H1 (cell line): ENCODE measurements around the gene GNG12. TPM values are rescaled to one million over a fixed set of nuclear protein-coding genes. Genes with fewer than 3 reads are reported as not detected.

Experiments used
- CTCF ChIA-PET: fragments of 300-600 bp; sonication (Branson Sonifier 250); formaldehyde crosslinking; loops from one replicate; lab custom pipeline; 2021; ENCODE audit not compliant: partially characterized antibody; lab: Charles Lee
- POLR2A ChIA-PET: fragments of 300-600 bp; sonication (Branson Sonifier 250); formaldehyde crosslinking; loops from one replicate; lab custom pipeline; 2021; ENCODE audit warnings: inconsistent platforms; ENCODE audit not compliant: partially characterized antibody; lab: Charles Lee
- DNase-seq, 2 experiments: peaks; one replicate each; pipeline versions ENCODE4 v3.0.0 to v3.0.0-alpha.2; 2010 to 2022; ENCODE audit warnings: low spot score in 2 of 2, low read depth in 1 of 2, mixed read lengths in 1 of 2
- FAIRE-seq: peaks from 2 replicates; lab custom pipeline; 2011; peaks lifted over from hg19 to GRCh38; lab: Jason Lieb, UNC
- H2AFZ ChIP-seq: 2 replicates; pipeline ENCODE4 v1.8.1; 2012; ENCODE audit warnings: low read length, inconsistent platforms
- H2AK5ac ChIP-seq: 2 replicates; pipeline ENCODE4 v1.6.1; 2013; ENCODE audit warnings: low read depth, low read length
- H2BK120ac ChIP-seq: replicated peaks from 2 replicates; pipeline ENCODE3; 2013; ENCODE audit warnings: low read depth, low read length, inconsistent platforms
- H2BK12ac ChIP-seq: 2 replicates; pipeline ENCODE4 v1.6.1; 2013; ENCODE audit warnings: low read depth, low read length
- H2BK15ac ChIP-seq: 2 replicates; pipeline ENCODE4 v1.6.1; 2013; ENCODE audit warnings: low read length
- H2BK20ac ChIP-seq: 2 replicates; pipeline ENCODE4 v1.6.1; 2013; ENCODE audit warnings: low read length
- H2BK5ac ChIP-seq: 2 replicates; pipeline ENCODE4 v1.6.1; 2013; ENCODE audit warnings: low read depth, low read length
- H3K14ac ChIP-seq: 2 replicates; pipeline ENCODE4 v1.6.1; 2013; ENCODE audit warnings: inconsistent platforms; ENCODE audit not compliant: insufficient read length
- H3K18ac ChIP-seq: 2 replicates; pipeline ENCODE4 v1.6.1; 2013; ENCODE audit warnings: low read length; ENCODE audit errors: extremely low read depth
- H3K23ac ChIP-seq: 2 replicates; pipeline ENCODE4 v1.6.1; 2013; ENCODE audit warnings: inconsistent platforms; ENCODE audit not compliant: insufficient read length
- H3K23me2 ChIP-seq: 2 replicates; pipeline ENCODE4 v1.6.1; 2013; ENCODE audit warnings: low read depth, low read length
- H3K27ac ChIP-seq: 2 replicates; pipeline ENCODE4 v1.6.1; 2011; ENCODE audit warnings: low read depth, low read length, inconsistent platforms
- H3K27me3 ChIP-seq, 4 experiments: replicated peaks in 1 of 4; 1 replicate in 1 of 4; 2 replicates in 3 of 4; pipeline versions ENCODE4 v1.6.1 to v1.8.1; 2011 to 2013; ENCODE audit warnings: low read length in 3 of 4, mild to moderate bottlenecking in 3 of 4, inconsistent platforms in 2 of 4, mixed read lengths in 2 of 4, moderate library complexity in 1 of 4; ENCODE audit not compliant: control insufficient read depth in 3 of 4, insufficient read depth in 3 of 4; ENCODE audit errors: extremely low read depth in 1 of 4
- H3K36me3 ChIP-seq, 4 experiments: 2 replicates each; pipeline versions ENCODE4 v1.6.1 to v1.8.1; 2011 to 2013; ENCODE audit warnings: mild to moderate bottlenecking in 4 of 4, low read length in 3 of 4, moderate library complexity in 2 of 4, control low read depth in 1 of 4, inconsistent platforms in 1 of 4; ENCODE audit not compliant: insufficient read depth in 4 of 4, control insufficient read depth in 2 of 4
- H3K4ac ChIP-seq: replicated peaks from 2 replicates; pipeline ENCODE3; 2013; ENCODE audit warnings: low read length, low read depth, mixed read lengths, inconsistent platforms; ENCODE audit not compliant: insufficient read length
- H3K4me1 ChIP-seq, 4 experiments: replicated peaks in 1 of 4; 1 replicate in 1 of 4; 2 replicates in 3 of 4; pipeline versions ENCODE4 v1.6.1 to v1.8.1; 2011 to 2013; ENCODE audit warnings: low read length in 3 of 4, inconsistent platforms in 2 of 4, mixed read lengths in 1 of 4; ENCODE audit not compliant: insufficient read depth in 4 of 4, control insufficient read depth in 3 of 4
- H3K4me2 ChIP-seq, 2 experiments: 2 replicates each; pipeline versions ENCODE4 v1.6.1 to v1.8.1; 2011 to 2013; ENCODE audit warnings: low read depth in 2 of 2, low read length in 2 of 2, control low read depth in 1 of 2, inconsistent platforms in 1 of 2, mild to moderate bottlenecking in 1 of 2; ENCODE audit not compliant: insufficient read depth in 1 of 2
- H3K4me3 ChIP-seq, 4 experiments: fragments of 200-600, 300-600 bp in 1 of 4; sonication (generic), shearing (Covaris generic), sonication (Bioruptor Twin) in 1 of 4; 2 replicates each; pipeline versions ENCODE4 v1.5.1 to v1.8.1; 2011 to 2016; ENCODE audit warnings: low read length in 4 of 4, low read depth in 3 of 4, control low read depth in 2 of 4, inconsistent platforms in 2 of 4, mild to moderate bottlenecking in 2 of 4, mixed read lengths in 1 of 4, moderate library complexity in 1 of 4; ENCODE audit not compliant: insufficient read depth in 2 of 4; ENCODE audit errors: extremely low read depth in 1 of 4
- H3K56ac ChIP-seq: replicated peaks from 2 replicates; pipeline ENCODE3; 2013; ENCODE audit warnings: low read depth, mild to moderate bottlenecking, mixed read lengths, low read length, inconsistent platforms; ENCODE audit not compliant: insufficient read length
- H3K79me1 ChIP-seq: 2 replicates; pipeline ENCODE4 v1.6.1; 2013; ENCODE audit warnings: low read depth, low read length, control low read depth
- H3K79me2 ChIP-seq, 2 experiments: 2 replicates each; pipeline versions ENCODE4 v1.6.1 to v1.8.1; 2012 to 2013; ENCODE audit warnings: low read length in 2 of 2, mild to moderate bottlenecking in 2 of 2, inconsistent platforms in 1 of 2; ENCODE audit not compliant: insufficient read depth in 2 of 2, control insufficient read depth in 1 of 2
- H3K9ac ChIP-seq, 4 experiments: replicated peaks in 1 of 4; 1 replicate in 1 of 4; 2 replicates in 3 of 4; pipeline versions ENCODE4 v1.6.1 to v1.8.1; 2011 to 2013; ENCODE audit warnings: low read depth in 3 of 4, low read length in 3 of 4, control low read depth in 2 of 4, mild to moderate bottlenecking in 2 of 4, moderate library complexity in 2 of 4, inconsistent platforms in 1 of 4; ENCODE audit errors: extremely low read depth in 1 of 4
- H3K9me3 ChIP-seq, 2 experiments: 2 replicates each; pipeline versions ENCODE4 v1.6.1 to v1.8.1; 2012 to 2013; ENCODE audit warnings: mild to moderate bottlenecking in 2 of 2, moderate library complexity in 2 of 2, control low read depth in 1 of 2, inconsistent platforms in 1 of 2, low read depth in 1 of 2, low read length in 1 of 2, mixed read lengths in 1 of 2; ENCODE audit not compliant: insufficient read depth in 2 of 2
- H4K20me1 ChIP-seq, 2 experiments: replicated peaks in 1 of 2; 2 replicates each; pipeline versions ENCODE3 to v1.8.1; 2011 to 2013; ENCODE audit warnings: inconsistent platforms in 2 of 2, low read length in 2 of 2, mild to moderate bottlenecking in 1 of 2; ENCODE audit not compliant: insufficient read depth in 2 of 2, control insufficient read depth in 1 of 2
- H4K5ac ChIP-seq: 2 replicates; pipeline ENCODE4 v1.6.1; 2013; ENCODE audit warnings: low read length, low read depth, mixed read lengths, inconsistent platforms; ENCODE audit not compliant: insufficient read length
- H4K8ac ChIP-seq: 2 replicates; pipeline ENCODE4 v1.8.0; 2013; ENCODE audit warnings: mild to moderate bottlenecking, moderate library complexity, low read length, inconsistent platforms; ENCODE audit not compliant: insufficient read depth; ENCODE audit errors: extremely low read depth
- H4K91ac ChIP-seq: replicated peaks from 2 replicates; pipeline ENCODE3; 2013; ENCODE audit warnings: low read length, mixed read lengths, inconsistent platforms; ENCODE audit not compliant: insufficient read length
- CBX5 ChIP-seq: fragments of 300-800, 300-1000 bp; sonication (generic); IDR thresholded peaks from 2 replicates; pipeline ENCODE4 v1.7.1; 2016; ENCODE audit warnings: antibody characterized with exemption, low read length, low read depth
- CREB1 ChIP-seq: IDR thresholded peaks from 2 replicates; pipeline ENCODE4 v1.6.1; 2012; ENCODE audit warnings: inconsistent platforms
- GABPA ChIP-seq: IDR thresholded peaks from 2 replicates; pipeline ENCODE4 v1.6.1; 2011; ENCODE audit warnings: mild to moderate bottlenecking, low read length, moderate library complexity, borderline replicate concordance; ENCODE audit not compliant: insufficient read depth
- JUND ChIP-seq: IDR thresholded peaks from 2 replicates; pipeline ENCODE4 v1.6.1; 2011; ENCODE audit warnings: mild to moderate bottlenecking, improper control_type of control experiment, low read length
- NRF1 ChIP-seq: IDR thresholded peaks from 2 replicates; pipeline ENCODE4 v1.6.1; 2011; ENCODE audit warnings: mild to moderate bottlenecking, low read depth, low read length, improper control_type of control experiment
- POU5F1 ChIP-seq: IDR thresholded peaks from 2 replicates; pipeline ENCODE4 v1.6.1; 2011; ENCODE audit warnings: low read depth, mild to moderate bottlenecking, low read length, moderate library complexity
- RFX5 ChIP-seq: IDR thresholded peaks from 2 replicates; pipeline ENCODE4 v1.6.1; 2011; ENCODE audit warnings: low read depth, low read length, improper control_type of control experiment, borderline replicate concordance
- RXRA ChIP-seq: IDR thresholded peaks from 2 replicates; pipeline ENCODE4 v1.6.1; 2011; ENCODE audit warnings: low read depth, mild to moderate bottlenecking, low read length, moderate library complexity; ENCODE audit not compliant: insufficient read depth
- SAP30 ChIP-seq: fragments of 300-600 bp; sonication (generic); IDR thresholded peaks from 2 replicates; pipeline ENCODE4 v1.7.1; 2012; ENCODE audit warnings: low read length, moderate library complexity, mild to moderate bottlenecking, inconsistent platforms; ENCODE audit not compliant: insufficient read depth, insufficient replicate concordance
- SIN3A ChIP-seq, 2 experiments: IDR thresholded peaks in 1 of 2; conservative IDR thresholded peaks in 1 of 2; 2 replicates each; pipeline ENCODE4 v1.6.1; 2011 to 2012; ENCODE audit warnings: low read length in 2 of 2, improper control_type of control experiment in 1 of 2, low read depth in 1 of 2, mild to moderate bottlenecking in 1 of 2
- SIX5 ChIP-seq: IDR thresholded peaks from 2 replicates; pipeline ENCODE4 v1.6.1; 2011; ENCODE audit warnings: mild to moderate bottlenecking, low read depth, low read length
- SP1 ChIP-seq: IDR thresholded peaks from 2 replicates; pipeline ENCODE4 v1.6.1; 2011; ENCODE audit warnings: low read depth, low read length
- WGBS, 2 experiments: shearing (Covaris generic) in 1 of 2; methylation state at CpG; one replicate each; pipeline versions ENCODE4 v1.1.6 to v1.1.7; 2013 to 2015; ENCODE audit warnings: low lambda C conversion rate in 2 of 2, mixed read lengths in 2 of 2, inconsistent platforms in 1 of 2, low coverage in 1 of 2, missing lambda C conversion rate in 1 of 2; ENCODE audit not compliant: insufficient replicate concordance in 2 of 2, insufficient coverage in 1 of 2, insufficient read length in 1 of 2; ENCODE audit errors: extremely low coverage in 1 of 2, missing lambda C conversion rate in 1 of 2; 5-methylcytosine and 5-hydroxymethylcytosine counted together
- polyA plus RNA-seq, 7 experiments: library from polyadenylated mRNA; depleted of rRNA in 3 of 7; stranded (reverse) in 5 of 7; unstranded in 2 of 7; fragments of >200 nt in 5 of 7; fragments of 200-250 nt in 2 of 7; gene quantifications; 1 replicate in 5 of 7; 2 replicates in 1 of 7; 4 replicates in 1 of 7; pipeline versions ENCODE4 v1.2.1 to v1.2.3, GENCODE V29; 2011 to 2013; ENCODE audit warnings: missing spikeins in 2 of 7, mixed read lengths in 2 of 7
- total RNA-seq: library from RNA; stranded (reverse); fragmentation: NEBNext Ultra II Directional; extraction: Animal tissue kit (Norgen Biotek cat#: 25700); gene quantifications from 2 replicates; pipeline ENCODE4 v1.2.1, GENCODE V29; 2021
- TF ChIP-seq, protein P1 (sequence below): IDR thresholded peaks from 2 replicates; pipeline ENCODE4 v1.6.1; 2012; ENCODE audit warnings: inconsistent platforms

The GNG12 gene
- total and polyA plus RNA-seq, 2 of the 8 experiments (the other 6 are each of a cell fraction or from before 2014, with no cell fraction given): 11.4 to 35.8 TPM

DNA sequence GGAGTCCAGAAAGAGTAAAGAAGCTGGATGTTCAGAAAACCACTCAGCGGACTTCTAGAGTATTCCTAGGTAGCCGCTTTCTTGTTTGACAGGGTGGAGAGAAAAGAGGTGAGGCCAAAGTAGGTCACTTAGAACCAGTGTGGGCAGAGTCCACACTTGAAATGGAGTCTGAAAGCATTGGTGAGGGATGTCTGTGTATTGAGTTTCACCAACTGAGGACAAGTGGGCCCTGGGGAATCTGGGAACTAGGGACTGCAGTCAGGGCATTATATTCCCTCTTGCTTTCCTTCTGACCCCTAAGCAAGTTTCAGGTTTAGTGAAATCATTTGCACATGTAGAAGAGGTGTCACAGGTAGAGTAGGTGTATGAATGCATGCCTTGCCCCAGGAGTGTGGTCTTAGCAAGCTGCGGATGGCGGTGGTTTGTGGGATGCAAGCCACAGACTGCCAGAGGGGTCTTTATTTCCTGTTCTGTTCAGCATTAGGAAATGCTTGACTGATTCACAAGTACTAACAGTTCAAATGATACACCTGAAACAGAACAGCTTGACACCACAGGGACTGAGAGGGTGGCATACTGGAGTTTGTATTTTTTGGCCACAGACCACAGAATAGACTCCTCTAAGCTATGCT is 1.1 kb upstream of the GNG12 start:
- Histone ChIP-seq H2BK120ac (no peak overlapping the region), H2AFZ (no peak overlapping the region)
- FAIRE-seq: no peak
- TF ChIP-seq GABPA (no peak), POU5F1 (no peak), SP1 (no peak), JUND (no peak), CREB1 (no peak), NRF1 (no peak), SIX5 (no peak), RFX5 (no peak), SAP30 (no peak), RXRA (no peak), CBX5 (no peak), SIN3A (conservative IDR thresholded peaks at IDR 0.05 in 1 of 2, IDR thresholded peaks at IDR 0.05 in 1 of 2; ENCODE audit: low read depth in 1 of 2, low read length in 2 of 2) (no peak)
- TF ChIP-seq, protein P1, sequence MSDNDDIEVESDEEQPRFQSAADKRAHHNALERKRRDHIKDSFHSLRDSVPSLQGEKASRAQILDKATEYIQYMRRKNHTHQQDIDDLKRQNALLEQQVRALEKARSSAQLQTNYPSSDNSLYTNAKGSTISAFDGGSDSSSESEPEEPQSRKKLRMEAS: no peak

More for the DNA sequence above, 1.1 kb upstream of the GNG12 start:
- Histone ChIP-seq H4K91ac (no peak overlapping the region), H2BK5ac (no peak overlapping the region), H4K5ac (no peak overlapping the region), H3K18ac (no peak overlapping the region), H2BK12ac (no peak overlapping the region; the same call in 1 of the 2 replicates), H3K36me3 (no peaks in the 10 kb centered on the region), H3K14ac (no peak overlapping the region), H4K8ac (no peak overlapping the region; the same call in 1 of the 2 replicates), H3K9me3 (no peaks in the 10 kb centered on the region), H3K56ac (no peak overlapping the region), H3K23ac (no peak overlapping the region), H3K4me1 (peaks cover 4 to 13% (median 9%) of the 10 kb centered on the region in 4 experiments; a peak in 6 of 7 replicates), H3K27ac (no peak overlapping the region), H3K9ac (no peak overlapping the region), H3K23me2 (peaks cover 7% of the 10 kb centered on the region), H3K79me1 (no peaks in the 10 kb centered on the region), H3K4me3 (no peak overlapping the region), H2AK5ac (no peak overlapping the region), H4K20me1 (no peaks in the 10 kb centered on the region), H2BK15ac (peak overlapping the region; percentile 8; the same call in 1 of the 2 replicates), H3K4ac (no peak overlapping the region), H2BK20ac (no peak overlapping the region), H3K27me3 (peaks cover 3 to 22% (median 17%) of the 10 kb centered on the region in 4 experiments; a peak in 6 of 7 replicates), H3K4me2 (peak overlapping the region in 1 of 2 experiments; percentile 99; a peak in 1 of 4 replicates), H3K79me2 (peaks cover 0 to 11% of the 10 kb centered on the region in 2 experiments; a peak in 2 of 4 replicates)
- CTCF ChIA-PET: interaction anchor here (1.0 to 5.8 kb wide), 8 partner anchors 10 to 298 kb away, joined by 3 to 34 read pairs (median 4); no protein-coding TSS in a partner anchor
- 86% methylated on average over 4 of the region's 4 CpGs; no CpG with 5 or more reads in 1 of the 2 experiments for WGBS, 2 experiments
- DNase-seq: no peak
- POLR2A ChIA-PET: no interaction called here
